Adrenal gland (tissue), 12 donors: ENCODE data around the gene RYR2. TPM values are rescaled to one million over a fixed set of nuclear protein-coding genes. Genes with fewer than 3 reads are reported as not detected.

Source experiments
- DNase-seq, 7 donors: peaks; one replicate each; pipeline ENCODE4 v3.0.0-alpha.2; 2019 to 2020
- H3K27ac ChIP-seq, 5 donors: fragments of 200-600 bp; sonication (generic) in 4 of 5; 1 replicate in 3 of 5; 2 replicates in 2 of 5; pipeline versions ENCODE4 v1.5.1 to v1.8.0; 2016 to 2020; ENCODE audit warnings: mild to moderate bottlenecking in 1 of 5
- H3K27me3 ChIP-seq: fragments of 200-600 bp; 2 replicates; pipeline ENCODE4 v1.8.0; 2021
- H3K36me3 ChIP-seq, 2 donors: fragments of 200-600 bp; replicated peaks in 1 of 2; 1 replicate in 1 of 2; 2 replicates in 1 of 2; pipeline versions ENCODE4 v1.5.1 to v1.8.0; 2018 to 2022
- H3K4me1 ChIP-seq, 2 donors: fragments of 200-600 bp; replicated peaks in 1 of 2; 1 replicate in 1 of 2; 2 replicates in 1 of 2; pipeline versions ENCODE4 v1.5.1 to v1.8.0; 2018 to 2021
- H3K4me3 ChIP-seq, 4 donors: fragments of 200-600 bp; sonication (generic) in 3 of 4; one replicate each; pipeline ENCODE4 v1.5.1; 2016 to 2018
- H3K9me3 ChIP-seq, 3 donors: fragments of 200-600 bp; sonication (generic) in 1 of 3; replicated peaks in 1 of 3; 1 replicate in 2 of 3; 2 replicates in 1 of 3; pipeline versions ENCODE4 v1.5.1 to v1.8.0; 2016 to 2021
- POLR2A ChIP-seq, 2 donors: fragments of 450-650 bp; IDR thresholded peaks; one replicate each; pipeline ENCODE4 v1.6.1; 2017; ENCODE audit warnings: antibody characterized with exemption in 2 of 2, mild to moderate bottlenecking in 2 of 2, moderate library complexity in 1 of 2
- WGBS, 4 donors: extraction: QIAGEN DNeasy Blood & Tissue Kit in 2 of 4; methylation state at CpG; one replicate each; pipeline versions ENCODE4 v1.1.5 to v1.1.7; 2013 to 2017; 5-methylcytosine and 5-hydroxymethylcytosine counted together
- intact Hi-C, 2 donors: fragments of 100-400 bp; cut with DNase I; formaldehyde crosslinking; loops; one replicate each; pipeline versions ENCODE4 v1.14.1 to v1.15.0; 2022 to 2023
- polyA plus RNA-seq, 3 donors: library from polyadenylated mRNA; stranded (reverse); fragments of 200-250 nt in 2 of 3; fragments of 350-450 nt in 1 of 3; fragmentation: Illumina TruSeq in 1 of 3; extraction: RNeasy Lipid Tissue Mini Kit (QIAGEN cat#74804) in 1 of 3; gene quantifications; one replicate each; pipeline ENCODE4 v1.2.3, GENCODE V29; 2013 to 2014
- total RNA-seq, 9 donors: library from RNA; depleted of rRNA in 4 of 9; stranded (reverse); fragments of >200 nt in 4 of 9; fragments of 120-200 nt in 1 of 9; fragmentation: NEBNext Ultra II Directional in 1 of 9; extraction: Animal tissue kit (Norgen Biotek cat#: 25700) in 1 of 9; gene quantifications; one replicate each; pipeline versions ENCODE4 v1.1.0 to v1.2.4, GENCODE V29; 2013 to 2023
- TF ChIP-seq, protein P1 (sequence below), 6 experiments: fragments of 450-650 bp in 4 of 6; fragments of 200-600 bp in 2 of 6; sonication (generic) in 1 of 6; IDR thresholded peaks; 1 replicate in 5 of 6; 2 replicates in 1 of 6; pipeline versions ENCODE4 v1.5.1 to v1.8.0; 2016 to 2021; ENCODE audit warnings: antibody characterized with exemption in 6 of 6, mild to moderate bottlenecking in 2 of 6, moderate library complexity in 1 of 6
- donor health status: healthy with polysubstance abuse.
- donor health status: Bipolar disorder and iron deficiency.
- donor health status: DM: yes; HTN: yes; CAD: no.
- donor health status: DM: no; HTN: no; CAD: no.
- donor health status: DM: no; HTN: no; CAD: no.
- donor health status: DM: yes; HTN: yes; CAD: no.

Gene RYR2
- total and polyA plus RNA-seq, 12 donors: 0.07 to 6.3 (median 0.18) TPM; not detected in 1

GRCh38 chr1:237045278-237046016, 3.5 kb downstream of the RYR2 start:
- Histone ChIP-seq H3K36me3 (no peaks in the 10 kb centered on the region), H3K4me1 (no peaks in the 10 kb centered on the region), H3K9me3 (no peaks in the 10 kb centered on the region), H3K4me3 (no peak overlapping the region), H3K27me3 (peaks cover 32% of the 10 kb centered on the region), H3K27ac (no peak overlapping the region)
- WGBS, 4 donors: 22 to 35% (median 24%) methylated on average over 3 of the region's 3 CpGs
- intact Hi-C loops: no loop called here
- DNase-seq: no peak
- no peak for TF ChIP-seq POLR2A (IDR thresholded peaks at IDR 0.05)
- TF ChIP-seq, protein P1, sequence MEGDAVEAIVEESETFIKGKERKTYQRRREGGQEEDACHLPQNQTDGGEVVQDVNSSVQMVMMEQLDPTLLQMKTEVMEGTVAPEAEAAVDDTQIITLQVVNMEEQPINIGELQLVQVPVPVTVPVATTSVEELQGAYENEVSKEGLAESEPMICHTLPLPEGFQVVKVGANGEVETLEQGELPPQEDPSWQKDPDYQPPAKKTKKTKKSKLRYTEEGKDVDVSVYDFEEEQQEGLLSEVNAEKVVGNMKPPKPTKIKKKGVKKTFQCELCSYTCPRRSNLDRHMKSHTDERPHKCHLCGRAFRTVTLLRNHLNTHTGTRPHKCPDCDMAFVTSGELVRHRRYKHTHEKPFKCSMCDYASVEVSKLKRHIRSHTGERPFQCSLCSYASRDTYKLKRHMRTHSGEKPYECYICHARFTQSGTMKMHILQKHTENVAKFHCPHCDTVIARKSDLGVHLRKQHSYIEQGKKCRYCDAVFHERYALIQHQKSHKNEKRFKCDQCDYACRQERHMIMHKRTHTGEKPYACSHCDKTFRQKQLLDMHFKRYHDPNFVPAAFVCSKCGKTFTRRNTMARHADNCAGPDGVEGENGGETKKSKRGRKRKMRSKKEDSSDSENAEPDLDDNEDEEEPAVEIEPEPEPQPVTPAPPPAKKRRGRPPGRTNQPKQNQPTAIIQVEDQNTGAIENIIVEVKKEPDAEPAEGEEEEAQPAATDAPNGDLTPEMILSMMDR (IDR thresholded peaks at IDR 0.05): no peak

DNA sequence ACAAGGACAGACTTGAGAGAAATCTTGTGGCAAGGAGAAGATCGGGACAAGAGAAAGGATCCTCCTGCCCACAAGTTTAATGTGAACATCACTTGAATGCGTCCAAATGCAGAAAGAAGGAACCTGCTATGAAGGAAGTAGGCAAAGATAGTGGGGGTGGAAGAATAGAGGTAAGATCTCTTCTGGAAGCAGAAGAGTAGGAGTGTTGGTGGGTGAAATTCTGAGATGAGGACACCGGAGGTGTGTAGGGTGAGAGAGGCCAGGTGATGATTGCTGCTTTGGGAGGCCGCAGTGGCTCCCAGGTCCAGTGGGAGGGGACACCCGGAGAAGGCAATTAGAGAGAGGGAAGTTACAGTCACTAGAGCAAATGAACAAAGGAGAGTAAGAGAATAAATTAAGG, 6.8 kb downstream of the RYR2 start:
- Histone ChIP-seq H3K4me3 (no peak overlapping the region), H3K27me3 (peaks cover under 1% of the 10 kb centered on the region), H3K9me3 (no peaks in the 10 kb centered on the region), H3K4me1 (no peaks in the 10 kb centered on the region), H3K36me3 (no peaks in the 10 kb centered on the region), H3K27ac (no peak overlapping the region)
- intact Hi-C loops: no loop called here
- no peak for DNase-seq
- WGBS, 4 donors: 72 to 84% (median 77%) methylated on average over 5 of the region's 5 CpGs
- no peak for TF ChIP-seq POLR2A (IDR thresholded peaks at IDR 0.05)
- TF ChIP-seq, protein P1 (IDR thresholded peaks at IDR 0.05): no peak

- 70 to 82% (median 78%) methylated on average over 6 of the region's 6 CpGs for WGBS, 4 donors
Measured at GRCh38 chr1:237050185-237050584, 8.2 kb downstream of the RYR2 start.

DNA sequence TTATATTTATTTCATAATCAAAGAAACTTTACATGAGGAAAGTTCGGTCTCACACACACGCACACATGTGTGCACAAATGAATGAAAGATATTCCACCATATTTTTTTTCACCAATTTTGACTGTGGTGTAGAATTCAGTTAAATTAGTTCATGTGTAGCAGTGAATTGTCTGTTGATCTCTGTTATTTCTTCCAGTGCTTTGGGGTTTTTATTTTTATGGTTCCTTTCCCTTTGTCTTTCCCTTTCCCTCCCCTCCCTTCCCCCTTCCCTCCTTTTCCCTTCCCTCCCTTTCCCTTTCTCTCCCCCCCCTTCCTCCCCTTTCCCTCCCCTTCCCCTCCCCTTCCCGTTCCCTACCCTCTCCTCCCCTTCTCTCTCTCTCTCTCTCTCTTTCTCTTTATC, 8.9 kb downstream of the RYR2 start:
- Histone ChIP-seq H3K9me3 (no peaks in the 10 kb centered on the region), H3K27me3 (peaks cover 5% of the 10 kb centered on the region), H3K4me3 (no peak overlapping the region), H3K4me1 (no peaks in the 10 kb centered on the region), H3K36me3 (no peaks in the 10 kb centered on the region), H3K27ac (no peak overlapping the region)
- TF ChIP-seq, protein P1 (IDR thresholded peaks at IDR 0.05): no peak
- TF ChIP-seq POLR2A (IDR thresholded peaks at IDR 0.05): no peak
- no peak for DNase-seq
- WGBS, 4 donors: 58 to 73% (median 67%) methylated on average over 3 of the region's 3 CpGs
- intact Hi-C loops: no loop called here

More at GRCh38 chr1:237050185-237050584, 8.2 kb downstream of the RYR2 start:
- Histone ChIP-seq H3K27ac (no peak overlapping the region), H3K9me3 (no peaks in the 10 kb centered on the region), H3K36me3 (no peaks in the 10 kb centered on the region), H3K4me3 (no peak overlapping the region), H3K4me1 (no peaks in the 10 kb centered on the region), H3K27me3 (peaks cover 4% of the 10 kb centered on the region)
- TF ChIP-seq, protein P1 (IDR thresholded peaks at IDR 0.05): no peak
- no peak for TF ChIP-seq POLR2A (IDR thresholded peaks at IDR 0.05)
- no peak for DNase-seq
- intact Hi-C loops: no loop called here
